DND-41 (cell line): ENCODE measurements around the gene RALGAPA2.

Experiments used
- ATAC-seq: fragments of 200-7000 bp; cut with Tn5 transposase; 3 replicates; pipeline ENCODE4 v1.9.1; 2021; ENCODE audit warnings: low read depth; ENCODE audit not compliant: insufficient read depth
- DNase-seq: peaks from one replicate; pipeline ENCODE4 v3.0.0-alpha.2; 2020
- H2AFZ ChIP-seq: 2 replicates; pipeline ENCODE4 v1.6.0; 2012; ENCODE audit warnings: low read depth, low read length
- H3K27ac ChIP-seq: 2 replicates; pipeline ENCODE4 v1.5.1; 2012; ENCODE audit warnings: low read length, inconsistent platforms
- H3K27me3 ChIP-seq: fragments of 200-600 bp; sonication (generic); 2 replicates; pipeline ENCODE4 v1.6.0; 2012; ENCODE audit warnings: low read length, mild to moderate bottlenecking, inconsistent platforms; ENCODE audit not compliant: insufficient read depth, poor library complexity
- H3K36me3 ChIP-seq: 2 replicates; pipeline ENCODE4 v1.5.1; 2012; ENCODE audit warnings: low read length, inconsistent platforms; ENCODE audit not compliant: insufficient read depth
- H3K4me1 ChIP-seq: 2 replicates; pipeline ENCODE4 v1.5.1; 2012; ENCODE audit warnings: mild to moderate bottlenecking, low read length; ENCODE audit not compliant: insufficient read depth
- H3K4me2 ChIP-seq: 2 replicates; pipeline ENCODE4 v1.6.0; 2012; ENCODE audit warnings: mild to moderate bottlenecking, moderate library complexity, low read length, inconsistent platforms; ENCODE audit not compliant: insufficient read depth
- H3K4me3 ChIP-seq, 2 experiments: fragments of 200-600 bp in 1 of 2; shearing (Covaris generic) in 1 of 2; 2 replicates each; pipeline ENCODE4 v1.5.1; 2012 to 2016; ENCODE audit warnings: inconsistent platforms in 2 of 2, low read length in 2 of 2, mild to moderate bottlenecking in 2 of 2, low read depth in 1 of 2, moderate library complexity in 1 of 2
- H3K79me2 ChIP-seq: 2 replicates; pipeline ENCODE4 v1.6.0; 2012; ENCODE audit warnings: low read length, inconsistent platforms; ENCODE audit not compliant: insufficient read depth
- H3K9ac ChIP-seq: 2 replicates; pipeline ENCODE4 v1.6.0; 2012; ENCODE audit warnings: low read depth, mild to moderate bottlenecking, inconsistent platforms, low read length, moderate library complexity
- H3K9me3 ChIP-seq: 2 replicates; pipeline ENCODE4 v1.5.1; 2012; ENCODE audit warnings: low read length, moderate library complexity, mild to moderate bottlenecking, inconsistent platforms; ENCODE audit not compliant: insufficient read depth, severe bottlenecking
- H4K20me1 ChIP-seq: 2 replicates; pipeline ENCODE4 v1.6.0; 2012; ENCODE audit warnings: low read length; ENCODE audit not compliant: insufficient read depth
- EZH2 ChIP-seq: IDR thresholded peaks from 3 replicates; pipeline ENCODE4 v1.6.1; 2012; ENCODE audit warnings: borderline replicate concordance, low read depth, mild to moderate bottlenecking, moderate library complexity, low read length, inconsistent platforms; ENCODE audit not compliant: severe bottlenecking
- TF ChIP-seq, protein P1 (sequence below): IDR thresholded peaks from 2 replicates; pipeline ENCODE4 v1.5.1; 2012; ENCODE audit warnings: borderline replicate concordance, low read length, moderate library complexity, mild to moderate bottlenecking; ENCODE audit not compliant: poor library complexity, severe bottlenecking; ENCODE audit errors: extremely low read depth

RALGAPA2 gene

DNA sequence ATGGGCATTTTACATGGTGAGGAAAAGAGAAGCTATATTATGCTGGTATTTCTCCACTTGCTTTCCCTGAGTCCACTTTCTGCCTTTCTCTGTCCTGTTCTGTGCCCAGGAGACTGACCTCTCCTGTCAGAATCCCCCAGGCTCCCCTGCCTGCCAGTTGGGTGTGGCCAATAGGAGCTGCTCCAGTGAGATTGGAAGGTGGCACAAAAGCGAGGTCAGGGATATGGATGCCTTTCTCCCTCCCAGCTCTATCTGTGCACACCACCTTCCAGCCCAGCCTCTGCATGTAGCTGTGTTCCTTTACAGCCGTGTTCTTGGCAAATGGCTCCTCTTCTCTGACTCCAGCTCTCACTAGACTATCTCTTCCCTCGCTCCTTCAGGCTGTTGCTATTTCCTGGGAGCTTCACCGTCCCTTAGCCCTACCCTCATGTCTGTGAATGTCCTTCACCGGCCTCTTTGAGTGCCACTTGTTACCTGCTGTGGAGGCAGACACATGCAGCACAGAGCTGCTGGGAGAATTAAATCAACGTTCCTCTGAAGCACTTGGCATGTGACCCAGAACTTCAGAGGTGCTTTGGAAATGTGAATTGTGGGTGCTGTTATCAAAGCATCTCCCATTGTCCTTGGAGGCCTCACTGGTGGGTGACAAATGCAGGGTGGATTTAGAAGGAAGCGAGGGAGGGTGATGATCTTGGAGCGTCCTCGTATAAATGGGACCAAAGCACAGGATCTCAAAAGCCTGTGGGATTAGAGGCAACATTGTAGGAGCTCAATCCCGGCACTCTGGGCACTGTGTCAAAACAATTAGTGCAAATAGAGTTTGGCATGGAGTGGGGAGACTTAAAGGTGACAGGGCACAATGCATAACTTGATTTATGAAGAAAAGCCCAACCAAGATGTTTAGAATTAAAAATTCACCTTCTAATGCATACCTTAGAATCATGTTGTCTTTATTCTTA, 28.9 kb upstream of the RALGAPA2 start:
- Histone ChIP-seq H3K27me3 (peaks cover 24% of the 10 kb centered on the region), H3K9ac (no peak overlapping the region), H2AFZ (no peak overlapping the region), H3K4me1 (no peaks in the 10 kb centered on the region), H3K4me2 (no peak overlapping the region), H4K20me1 (no peaks in the 10 kb centered on the region), H3K4me3 (no peak overlapping the region), H3K27ac (no peak overlapping the region), H3K79me2 (no peaks in the 10 kb centered on the region), H3K36me3 (no peaks in the 10 kb centered on the region), H3K9me3 (no peaks in the 10 kb centered on the region)
- TF ChIP-seq, protein P1, sequence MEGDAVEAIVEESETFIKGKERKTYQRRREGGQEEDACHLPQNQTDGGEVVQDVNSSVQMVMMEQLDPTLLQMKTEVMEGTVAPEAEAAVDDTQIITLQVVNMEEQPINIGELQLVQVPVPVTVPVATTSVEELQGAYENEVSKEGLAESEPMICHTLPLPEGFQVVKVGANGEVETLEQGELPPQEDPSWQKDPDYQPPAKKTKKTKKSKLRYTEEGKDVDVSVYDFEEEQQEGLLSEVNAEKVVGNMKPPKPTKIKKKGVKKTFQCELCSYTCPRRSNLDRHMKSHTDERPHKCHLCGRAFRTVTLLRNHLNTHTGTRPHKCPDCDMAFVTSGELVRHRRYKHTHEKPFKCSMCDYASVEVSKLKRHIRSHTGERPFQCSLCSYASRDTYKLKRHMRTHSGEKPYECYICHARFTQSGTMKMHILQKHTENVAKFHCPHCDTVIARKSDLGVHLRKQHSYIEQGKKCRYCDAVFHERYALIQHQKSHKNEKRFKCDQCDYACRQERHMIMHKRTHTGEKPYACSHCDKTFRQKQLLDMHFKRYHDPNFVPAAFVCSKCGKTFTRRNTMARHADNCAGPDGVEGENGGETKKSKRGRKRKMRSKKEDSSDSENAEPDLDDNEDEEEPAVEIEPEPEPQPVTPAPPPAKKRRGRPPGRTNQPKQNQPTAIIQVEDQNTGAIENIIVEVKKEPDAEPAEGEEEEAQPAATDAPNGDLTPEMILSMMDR, result no peak
- no peak for TF ChIP-seq EZH2
- DNase-seq, result no peak
- ATAC-seq, result no peak

GRCh38 chr20:20740541-20740940, 28.1 kb upstream of the RALGAPA2 start:
- no peak for TF ChIP-seq EZH2
- TF ChIP-seq, protein P1, result no peak
- Histone ChIP-seq H3K27ac (no peak overlapping the region), H3K4me1 (no peaks in the 10 kb centered on the region), H3K4me2 (no peak overlapping the region), H3K79me2 (no peaks in the 10 kb centered on the region), H2AFZ (no peak overlapping the region), H4K20me1 (no peaks in the 10 kb centered on the region), H3K4me3 (no peak overlapping the region), H3K9ac (no peak overlapping the region), H3K27me3 (peaks cover 24% of the 10 kb centered on the region), H3K9me3 (no peaks in the 10 kb centered on the region), H3K36me3 (no peaks in the 10 kb centered on the region)
- ATAC-seq (no peak), DNase-seq (no peak)

DNA sequence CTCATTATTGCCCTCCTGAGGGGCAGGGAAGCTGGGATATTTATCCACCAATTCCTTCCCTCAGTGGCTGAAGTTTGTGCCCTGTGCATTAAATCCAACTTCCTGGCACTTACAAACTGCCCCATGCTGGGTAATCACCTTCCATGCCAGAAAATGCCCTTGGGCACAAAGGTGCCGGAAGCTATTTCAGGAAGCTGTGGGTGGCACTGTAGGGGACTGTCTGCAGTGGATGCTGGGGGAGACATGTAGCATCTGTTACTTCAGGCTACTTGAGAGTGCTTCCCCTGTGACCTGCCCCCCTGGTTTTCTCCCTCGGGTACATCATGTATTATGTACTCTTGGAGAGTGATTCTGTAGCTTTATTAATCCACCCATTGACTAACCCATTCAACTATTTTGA, 24.7 kb upstream of the RALGAPA2 start:
- Histone ChIP-seq H4K20me1 (no peaks in the 10 kb centered on the region), H3K4me3 (no peak overlapping the region), H2AFZ (no peak overlapping the region), H3K27me3 (peaks cover 9% of the 10 kb centered on the region), H3K4me1 (peaks cover 6% of the 10 kb centered on the region; the same call in 1 of the 2 replicates), H3K4me2 (no peak overlapping the region), H3K79me2 (no peaks in the 10 kb centered on the region), H3K9ac (no peak overlapping the region), H3K9me3 (no peaks in the 10 kb centered on the region), H3K36me3 (no peaks in the 10 kb centered on the region), H3K27ac (no peak overlapping the region)
- DNase-seq (no peak), ATAC-seq (no peak)
- no peak for TF ChIP-seq EZH2
- TF ChIP-seq, protein P1, result no peak
